NB4 (cell line): Measurements from ENCODE around the gene CLEC12A.

Experiments
- CTCF ChIP-seq: IDR thresholded peaks from one replicate; pipeline ENCODE4 v1.5.1; 2012; ENCODE audit warnings: low read depth, low read length
- MAX ChIP-seq: IDR thresholded peaks from 2 replicates; pipeline ENCODE4 v1.6.1; 2011; ENCODE audit warnings: low read depth, low read length
- MYC ChIP-seq: IDR thresholded peaks from 2 replicates; pipeline ENCODE4 v1.6.1; 2011; ENCODE audit warnings: low read depth, low read length
- POLR2A ChIP-seq: IDR thresholded peaks from 2 replicates; pipeline ENCODE4 v1.6.1; 2011; ENCODE audit warnings: mild to moderate bottlenecking; ENCODE audit not compliant: insufficient read length; ENCODE audit errors: extremely low read depth

GRCh38 chr12:9960590-9960989 lies 10.6 kb upstream of the CLEC12A start:
- TF ChIP-seq CTCF, result no peak
- TF ChIP-seq MAX, result no peak
- no peak for TF ChIP-seq POLR2A
- no peak for TF ChIP-seq MYC
